ENCODE measurements around the gene PPP1R3D. TPM values are rescaled to one million over a fixed set of nuclear protein-coding genes. Genes with fewer than 3 reads are reported as not detected.

The PPP1R3D gene
- total RNA-seq, 2 donors from 2014 or later, result 3.9 to 6.1 TPM

GRCh38 chr20:59947376-59947775, 7.3 kb upstream of the PPP1R3D start:
- no peak for TF ChIP-seq CTCF (conservative IDR thresholded peaks at IDR 0.05)
- Histone ChIP-seq H3K4me1 (ENCODE audit: control insufficient read depth, insufficient read depth, low read length) (no peaks in the 10 kb centered on the region), H3K9me3 (ENCODE audit: control insufficient read depth, low read length) (no peaks in the 10 kb centered on the region), H3K27ac (ENCODE audit: low read depth, low read length) (no peak overlapping the region), H3K27me3 (ENCODE audit: control insufficient read depth, insufficient read depth, low read length, poor library complexity, severe bottlenecking) (no peaks in the 10 kb centered on the region), H3K9ac (ENCODE audit: extremely low read depth, low read length, poor library complexity, severe bottlenecking) (no peak overlapping the region), H3K36me3 (ENCODE audit: control insufficient read depth, insufficient read depth, low read length) (peaks cover 30% of the 10 kb centered on the region), H3K4me3 (ENCODE audit: low read length) (no peak overlapping the region)
- DNase-seq, result no peak
- no peak overlapping the region for H3K27ac Mint-ChIP-seq
- no peaks in the 10 kb centered on the region for H3K9me3 Mint-ChIP-seq
- H3K4me1 Mint-ChIP-seq, result peaks cover 8% of the 10 kb centered on the region
- H3K4me3 Mint-ChIP-seq, result no peak overlapping the region
- H3K36me3 Mint-ChIP-seq (ENCODE audit: low read depth), result peaks cover 20% of the 10 kb centered on the region
- H3K27me3 Mint-ChIP-seq (ENCODE audit: insufficient read depth), result peaks cover 9% of the 10 kb centered on the region
- 96 to 97% methylated on average over 7 to 8 of the region's 8 CpGs for WGBS, 2 experiments (ENCODE audit: insufficient coverage in 1 of 2, insufficient read length in 1 of 2)

GRCh38 chr20:59945731-59946130, 5.6 kb upstream of the PPP1R3D start:
- TF ChIP-seq CTCF (conservative IDR thresholded peaks at IDR 0.05), result no peak
- no peaks in the 10 kb centered on the region for H3K9me3 Mint-ChIP-seq
- Histone ChIP-seq H3K4me1 (ENCODE audit: control insufficient read depth, insufficient read depth, low read length) (no peaks in the 10 kb centered on the region), H3K36me3 (ENCODE audit: control insufficient read depth, insufficient read depth, low read length) (peaks cover 33% of the 10 kb centered on the region), H3K27ac (ENCODE audit: low read depth, low read length) (no peak overlapping the region), H3K4me3 (ENCODE audit: low read length) (no peak overlapping the region), H3K9ac (ENCODE audit: extremely low read depth, low read length, poor library complexity, severe bottlenecking) (no peak overlapping the region), H3K27me3 (ENCODE audit: control insufficient read depth, insufficient read depth, low read length, poor library complexity, severe bottlenecking) (no peaks in the 10 kb centered on the region), H3K9me3 (ENCODE audit: control insufficient read depth, low read length) (no peaks in the 10 kb centered on the region)
- peak overlapping the region; percentile 62 for H3K27ac Mint-ChIP-seq
- no peak overlapping the region for H3K4me3 Mint-ChIP-seq
- WGBS, 2 experiments (ENCODE audit: insufficient coverage in 1 of 2, insufficient read length in 1 of 2), result 83% methylated on average over 1 of the region's 2 CpGs; no CpG with 5 or more reads in 1 of the 2 experiments
- peaks cover under 1% of the 10 kb centered on the region for H3K27me3 Mint-ChIP-seq (ENCODE audit: insufficient read depth)
- no peak for DNase-seq
- peaks cover 24% of the 10 kb centered on the region for H3K36me3 Mint-ChIP-seq (ENCODE audit: low read depth)
- H3K4me1 Mint-ChIP-seq, result peaks cover 13% of the 10 kb centered on the region

GRCh38 chr20:59945175-59945574, 5.1 kb upstream of the PPP1R3D start:
- DNase-seq, result no peak
- no peaks in the 10 kb centered on the region for H3K27me3 Mint-ChIP-seq (ENCODE audit: insufficient read depth)
- Histone ChIP-seq H3K4me3 (ENCODE audit: low read length) (no peak overlapping the region), H3K9ac (ENCODE audit: extremely low read depth, low read length, poor library complexity, severe bottlenecking) (no peak overlapping the region), H3K36me3 (ENCODE audit: control insufficient read depth, insufficient read depth, low read length) (peaks cover 33% of the 10 kb centered on the region), H3K9me3 (ENCODE audit: control insufficient read depth, low read length) (no peaks in the 10 kb centered on the region), H3K27me3 (ENCODE audit: control insufficient read depth, insufficient read depth, low read length, poor library complexity, severe bottlenecking) (no peaks in the 10 kb centered on the region), H3K4me1 (ENCODE audit: control insufficient read depth, insufficient read depth, low read length) (no peaks in the 10 kb centered on the region), H3K27ac (ENCODE audit: low read depth, low read length) (no peak overlapping the region)
- H3K4me1 Mint-ChIP-seq, result peaks cover 13% of the 10 kb centered on the region
- 90 to 97% methylated on average over 2 to 3 of the region's 3 CpGs for WGBS, 2 experiments (ENCODE audit: insufficient coverage in 1 of 2, insufficient read length in 1 of 2)
- no peak for TF ChIP-seq CTCF (conservative IDR thresholded peaks at IDR 0.05)
- no peak overlapping the region for H3K4me3 Mint-ChIP-seq
- H3K27ac Mint-ChIP-seq, result peak overlapping the region; percentile 62
- H3K36me3 Mint-ChIP-seq (ENCODE audit: low read depth), result peaks cover 24% of the 10 kb centered on the region
- no peaks in the 10 kb centered on the region for H3K9me3 Mint-ChIP-seq

Measured in endodermal cell (in vitro differentiated cells).